ENCODE measurements around the gene UBL3.

Gene UBL3

DNA sequence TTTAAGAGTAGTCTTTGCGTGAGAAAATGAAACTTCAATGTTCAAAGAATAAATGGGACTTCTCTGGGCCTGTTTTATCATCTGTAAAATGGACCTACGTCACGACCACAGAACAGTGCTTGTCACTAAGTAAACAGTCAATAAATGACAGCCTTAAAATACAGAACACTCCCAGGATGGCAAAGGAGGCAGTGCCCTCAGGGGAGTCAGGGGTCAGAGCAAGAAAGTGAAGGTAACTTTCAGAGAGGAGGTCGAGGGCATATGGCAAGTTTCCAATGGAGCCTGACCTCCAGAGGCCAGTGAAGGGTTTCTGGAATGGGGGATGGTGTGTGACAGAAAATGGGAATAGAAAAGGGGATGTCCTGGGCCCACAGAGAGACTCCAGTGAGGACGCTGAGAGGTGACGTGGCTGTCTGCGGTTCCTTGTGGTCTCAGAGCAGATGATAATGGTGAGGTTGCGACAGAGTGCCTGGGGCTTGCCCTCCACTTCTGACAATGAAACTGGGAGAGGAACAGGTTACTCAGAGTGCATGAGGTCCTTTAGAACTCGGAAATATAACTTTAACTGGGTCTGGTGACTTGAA, 91.8 kb downstream of the UBL3 start:
- DNase-seq (ENCODE audit: low spot score), result peak; percentile 72

DNA sequence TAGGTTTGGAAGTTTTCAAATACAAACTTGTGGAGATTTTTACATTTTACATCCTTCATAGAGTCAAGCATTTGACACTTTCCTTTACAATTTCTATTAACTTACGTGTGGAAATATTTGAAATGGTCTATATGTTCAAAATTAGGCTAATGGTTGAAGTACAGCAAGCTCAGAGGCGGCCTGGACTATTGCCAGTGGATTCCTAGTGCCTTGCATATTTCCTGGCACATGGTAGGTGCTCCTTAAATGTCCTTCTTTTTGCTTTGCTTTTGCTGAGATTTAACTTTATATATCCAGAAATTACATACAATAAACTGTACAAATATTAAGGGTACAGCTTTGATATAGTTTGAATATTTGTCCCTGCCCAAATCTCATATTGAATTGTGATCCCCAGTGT, 93.9 kb downstream of the UBL3 start:
- no peak for DNase-seq (ENCODE audit: low spot score)

DNA sequence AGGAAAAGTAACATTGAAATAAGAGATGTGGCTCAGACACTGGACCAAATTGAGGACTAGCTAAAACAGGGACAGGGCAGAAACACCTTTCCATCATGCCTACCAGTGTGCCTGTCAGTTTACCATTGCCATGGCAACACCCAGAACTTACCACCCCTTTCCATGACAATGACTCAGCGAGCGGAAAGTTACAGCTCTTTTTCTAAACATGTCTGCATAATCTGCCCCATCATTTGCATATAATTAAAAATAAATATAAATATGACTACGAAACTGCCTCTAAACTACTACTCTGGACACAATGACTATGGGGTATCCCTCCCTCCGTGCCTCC, 96.0 kb downstream of the UBL3 start:
- DNase-seq (ENCODE audit: low spot score), result peak; percentile 51

DNA sequence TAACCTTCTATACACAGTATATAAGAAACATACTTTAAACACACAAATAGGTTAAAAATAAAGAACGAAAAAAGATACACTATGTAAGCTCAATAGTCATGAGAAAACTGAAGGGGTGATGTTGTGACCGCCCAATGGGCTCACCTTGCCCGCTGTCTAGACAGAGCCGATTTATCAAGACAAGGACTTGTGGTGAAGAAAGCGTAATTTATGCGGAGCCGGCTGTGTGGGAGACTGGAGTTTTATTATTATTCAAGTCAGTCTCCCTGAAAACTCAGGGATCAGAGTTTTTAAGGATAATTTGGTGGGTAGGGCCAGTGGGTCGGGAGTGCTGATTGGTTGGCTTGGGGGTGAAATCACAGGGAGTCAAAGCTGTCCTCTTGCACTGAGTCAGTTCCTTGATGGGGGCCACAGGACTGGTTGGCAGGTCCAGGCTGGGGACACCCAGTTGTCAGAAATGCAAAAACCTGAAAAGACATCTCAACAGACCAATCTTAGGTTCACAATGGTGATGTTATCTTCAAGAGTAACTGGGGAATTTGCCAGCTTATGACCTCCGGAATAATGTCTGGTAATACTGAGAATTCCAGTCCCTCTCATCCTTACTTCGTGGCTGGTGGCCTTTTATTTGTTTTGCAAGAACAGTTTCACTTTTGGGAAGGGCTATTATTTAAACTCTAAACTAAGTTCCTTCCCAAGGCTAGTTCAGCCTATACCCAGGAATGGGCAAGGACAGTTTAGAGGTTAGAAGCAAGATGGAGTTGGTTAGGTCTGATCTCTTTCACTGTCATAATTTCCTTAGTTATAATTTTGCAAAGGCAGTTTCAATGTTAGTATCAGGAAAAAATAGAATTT, 96.6 kb downstream of the UBL3 start:
- DNase-seq (ENCODE audit: low spot score), result no peak

DNA sequence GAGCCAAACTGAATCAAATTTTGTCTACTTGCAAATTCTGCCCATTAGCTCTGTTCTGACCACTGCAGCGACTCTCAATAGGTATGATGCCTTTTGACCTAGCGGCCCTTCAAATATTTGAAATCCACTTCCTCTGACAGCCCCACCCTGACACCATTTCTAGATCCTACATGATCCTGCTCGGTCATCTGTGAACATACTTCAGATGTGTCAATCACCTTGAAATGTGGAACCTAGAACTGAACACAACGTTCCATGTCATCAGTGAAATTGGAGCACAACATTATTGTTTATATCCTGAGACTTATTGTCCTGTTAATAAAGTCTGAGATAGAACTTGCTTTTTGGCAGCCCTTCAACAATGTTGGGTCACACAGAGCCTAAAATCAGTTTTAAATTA, 98.2 kb downstream of the UBL3 start:
- no peak for DNase-seq (ENCODE audit: low spot score)

DNA sequence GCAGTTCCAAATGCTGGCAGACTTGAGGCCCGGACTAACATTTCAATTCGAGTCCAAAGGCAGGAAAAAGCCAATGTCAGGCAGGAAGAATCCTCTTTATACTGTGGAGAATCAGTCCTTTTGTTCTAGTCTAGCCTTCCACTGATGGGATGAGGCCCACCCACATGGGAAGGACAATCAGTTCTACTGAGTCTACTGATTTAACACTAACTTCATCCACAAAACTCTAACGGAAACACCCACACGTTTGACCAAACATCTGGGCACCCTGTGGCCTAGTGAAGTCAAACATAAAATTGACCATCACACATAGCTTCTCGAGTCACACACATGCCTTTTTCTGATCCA, 100.3 kb downstream of the UBL3 start:
- no peak for DNase-seq (ENCODE audit: low spot score)

DNA sequence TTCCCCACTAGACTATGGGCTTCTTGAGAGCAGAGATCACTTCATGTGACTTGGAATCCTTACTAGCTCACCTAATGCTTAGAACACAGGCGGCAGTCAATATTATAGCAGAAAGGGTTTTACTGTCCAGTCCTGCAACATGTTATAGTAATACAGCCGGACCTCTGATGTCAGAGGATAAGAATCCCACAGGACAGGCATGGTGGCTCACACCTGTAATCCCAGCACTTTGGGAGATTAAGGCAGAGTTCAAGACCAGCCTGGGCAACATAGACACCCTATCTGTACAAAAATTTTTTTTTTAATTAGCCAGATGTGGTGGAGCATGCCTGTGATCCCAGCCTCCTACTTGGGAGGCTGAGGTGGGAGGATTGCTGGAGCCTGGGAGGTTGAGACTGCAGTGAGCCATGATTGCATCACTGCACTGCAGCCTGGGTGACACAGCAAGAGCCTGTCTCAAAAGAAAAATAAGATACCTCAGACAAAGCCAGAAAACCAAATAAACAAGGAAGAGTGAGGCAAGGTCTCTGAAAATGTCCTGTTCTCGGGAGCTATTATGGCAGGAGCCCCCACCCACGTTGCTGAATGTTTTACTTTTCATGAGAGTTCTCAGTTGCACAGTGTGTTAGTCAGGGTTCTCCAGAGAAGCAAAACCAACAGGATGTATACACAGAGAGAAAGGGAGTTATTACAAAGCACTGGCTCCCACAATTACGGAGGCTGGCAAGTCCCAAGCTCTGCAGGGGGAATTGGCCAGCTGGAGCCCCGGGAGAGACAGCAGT, 100.8 kb downstream of the UBL3 start:
- no peak for DNase-seq (ENCODE audit: low spot score)

DNA sequence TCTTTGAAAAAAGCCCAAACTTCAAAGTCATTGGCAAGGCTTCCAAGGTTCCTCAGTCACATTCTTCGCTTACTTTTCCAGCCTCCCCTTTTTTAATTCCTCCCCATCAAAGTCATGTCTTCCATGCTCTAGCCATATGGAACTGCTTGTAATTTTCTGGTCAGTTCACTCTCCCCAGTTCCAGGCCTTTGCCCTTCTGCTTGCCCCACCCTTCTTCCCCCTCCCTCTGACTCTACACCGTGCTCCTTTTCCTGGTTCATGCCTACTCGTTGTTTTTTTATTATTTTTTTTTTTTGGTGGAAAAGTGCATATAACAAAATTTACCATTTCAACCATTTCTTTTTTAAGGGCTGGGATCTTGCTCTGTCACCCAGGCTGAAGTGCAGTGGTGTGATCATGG, 102.3 kb downstream of the UBL3 start:
- no peak for DNase-seq (ENCODE audit: low spot score)

DNA sequence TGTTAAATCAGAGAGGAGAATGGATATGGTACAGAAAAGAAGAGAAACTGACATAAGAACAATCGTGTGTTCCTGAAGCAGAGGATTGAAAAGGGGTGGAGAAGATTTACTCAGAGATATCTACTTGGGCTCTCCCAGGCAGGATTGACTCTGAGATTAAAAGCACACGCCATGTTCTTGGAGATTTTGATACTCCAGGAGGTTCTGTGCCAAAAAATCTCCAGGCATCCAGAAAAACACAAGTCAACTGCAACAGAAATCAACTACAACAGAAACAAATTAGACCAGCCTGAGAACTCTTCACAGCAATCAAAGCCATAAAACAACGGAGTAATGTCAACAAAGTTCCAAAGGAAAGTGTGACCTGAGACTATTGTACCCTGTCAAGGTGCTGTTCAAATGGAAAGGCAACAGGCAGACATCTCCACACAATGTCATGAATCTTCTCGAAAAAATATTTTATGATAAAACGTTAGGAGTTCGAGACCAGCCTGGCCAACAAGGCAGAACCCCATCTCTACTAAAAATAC, 104.2 kb downstream of the UBL3 start:
- DNase-seq (ENCODE audit: low spot score), result no peak

DNA sequence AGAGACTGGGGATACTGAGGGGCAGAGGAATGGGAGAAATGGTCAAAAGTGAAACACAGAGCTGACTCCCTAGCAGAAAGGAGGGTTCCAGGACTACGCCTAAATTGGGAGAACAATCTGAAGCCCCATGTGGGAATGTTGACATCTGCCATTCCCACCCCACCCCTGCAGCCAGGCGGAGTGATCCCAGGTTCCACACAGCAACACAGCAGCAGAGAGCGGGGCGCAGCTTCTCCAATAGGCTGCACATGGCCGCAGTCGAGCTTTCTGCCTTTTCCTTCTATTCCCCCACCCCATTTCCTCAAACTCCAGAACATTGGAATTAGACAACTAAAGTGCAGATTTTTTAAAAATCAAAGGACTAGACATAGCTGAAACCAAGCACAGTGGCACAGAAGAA, 104.7 kb downstream of the UBL3 start:
- DNase-seq (ENCODE audit: low spot score), result no peak

DNA sequence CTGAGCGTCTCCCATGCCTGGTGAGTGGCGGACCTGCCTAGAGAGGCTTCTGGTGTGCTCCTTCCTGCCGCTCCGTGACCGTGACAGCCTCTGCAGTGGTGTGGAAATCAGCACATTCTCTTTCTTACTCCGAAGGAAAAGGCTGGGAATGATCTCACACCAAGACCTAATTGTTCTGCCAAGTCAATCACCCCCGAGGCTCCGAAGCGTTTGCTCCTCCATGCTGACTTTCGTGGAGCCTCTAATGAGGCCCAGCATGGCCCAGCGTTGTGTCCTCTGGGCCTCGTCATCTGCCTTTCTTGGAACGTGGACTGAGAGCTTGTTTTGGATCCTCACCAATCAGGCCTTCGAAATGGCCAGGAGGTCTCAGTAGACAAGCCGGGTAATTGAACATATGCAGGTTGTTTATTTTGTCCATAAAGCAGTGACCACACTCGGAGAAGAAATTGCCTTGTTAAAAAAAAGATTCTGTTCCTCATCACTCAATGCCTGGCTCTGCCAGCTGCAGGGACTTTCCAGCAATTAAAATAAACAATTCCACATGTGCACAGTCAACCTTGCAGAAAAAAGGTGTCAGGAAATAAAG, 107.1 kb downstream of the UBL3 start:
- DNase-seq (ENCODE audit: low spot score), result no peak

DNA sequence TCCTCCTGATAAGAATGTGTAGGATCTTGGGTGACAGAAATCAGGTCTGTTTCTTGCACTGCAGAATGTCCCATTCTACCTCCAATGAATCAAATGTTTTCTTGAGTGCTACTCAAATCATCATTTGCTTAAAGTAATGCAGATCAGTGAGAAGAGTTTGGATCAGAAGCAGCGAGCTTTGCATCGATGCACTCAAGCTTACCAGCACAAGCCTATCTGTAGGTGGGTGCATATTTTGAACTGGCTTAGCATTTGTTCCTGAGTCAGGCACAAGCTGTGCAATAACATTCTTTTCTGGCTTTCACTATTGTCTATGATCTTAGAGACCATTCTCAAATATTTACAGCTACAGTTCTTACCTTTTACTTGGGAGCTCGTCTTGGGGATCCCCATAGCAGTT, 109.5 kb downstream of the UBL3 start:
- peak; percentile 52 for DNase-seq (ENCODE audit: low spot score)

DNA sequence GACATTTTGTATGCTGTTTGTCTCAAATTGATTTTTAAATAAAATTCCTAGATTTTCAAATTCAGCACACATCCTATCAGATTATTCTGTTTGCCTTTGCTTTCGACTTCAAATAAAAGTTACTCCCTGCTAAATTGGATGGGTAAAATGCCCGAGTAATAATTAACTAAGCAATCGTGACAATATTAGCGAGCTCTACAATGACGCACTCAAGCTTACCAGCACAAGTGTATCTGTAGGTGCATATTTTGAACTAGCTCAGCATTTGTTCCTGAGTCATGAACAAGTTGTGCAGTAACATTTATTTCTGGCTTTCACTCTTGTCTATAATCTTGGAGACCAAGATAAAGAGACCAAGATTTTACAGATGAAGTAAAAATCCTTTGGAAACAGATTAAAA, 113.4 kb downstream of the UBL3 start:
- DNase-seq (ENCODE audit: low spot score), result no peak

DNA sequence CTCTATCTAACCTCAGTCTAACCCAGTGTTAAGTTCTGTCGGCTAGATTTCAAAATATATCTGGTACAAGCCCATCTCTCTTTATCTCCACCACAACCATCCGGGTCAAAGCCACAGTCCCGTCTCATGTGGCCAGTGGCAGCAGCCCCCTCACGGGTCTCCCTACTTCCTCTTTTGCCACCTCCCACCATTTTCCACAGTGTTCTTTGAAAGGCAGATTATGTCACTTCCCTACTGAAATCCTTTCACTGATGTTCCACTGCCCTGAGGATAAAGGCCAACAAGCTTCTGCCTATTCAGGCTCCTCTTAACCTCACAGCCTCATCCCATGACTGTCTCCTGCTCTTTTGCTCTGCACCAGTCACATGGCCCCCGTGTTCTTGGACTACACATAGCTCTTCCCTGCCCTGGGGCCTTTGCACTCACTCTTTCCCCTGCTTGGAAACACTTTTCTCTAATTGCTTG, 117.2 kb downstream of the UBL3 start:
- DNase-seq (ENCODE audit: low spot score), result no peak

DNA sequence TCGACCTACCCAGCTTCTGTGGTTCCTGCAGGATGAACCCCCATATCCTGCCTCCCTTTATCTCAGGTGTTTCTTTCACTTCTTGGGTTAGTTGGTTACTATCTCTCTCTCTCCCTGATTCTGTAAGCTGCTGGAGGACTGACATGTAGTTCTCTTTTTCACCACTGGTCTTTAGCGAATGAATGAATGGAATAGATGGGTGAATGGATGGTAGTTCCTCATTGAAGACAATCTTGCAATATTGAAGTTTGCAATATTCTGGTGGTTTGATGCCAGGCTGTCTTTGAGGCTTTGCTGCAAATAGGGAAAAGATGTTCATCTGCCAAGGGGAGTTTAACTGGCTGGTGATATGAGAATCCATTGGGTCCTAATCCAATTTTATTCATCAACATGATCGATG, 120.2 kb downstream of the UBL3 start:
- DNase-seq (ENCODE audit: low spot score), result no peak

DNA sequence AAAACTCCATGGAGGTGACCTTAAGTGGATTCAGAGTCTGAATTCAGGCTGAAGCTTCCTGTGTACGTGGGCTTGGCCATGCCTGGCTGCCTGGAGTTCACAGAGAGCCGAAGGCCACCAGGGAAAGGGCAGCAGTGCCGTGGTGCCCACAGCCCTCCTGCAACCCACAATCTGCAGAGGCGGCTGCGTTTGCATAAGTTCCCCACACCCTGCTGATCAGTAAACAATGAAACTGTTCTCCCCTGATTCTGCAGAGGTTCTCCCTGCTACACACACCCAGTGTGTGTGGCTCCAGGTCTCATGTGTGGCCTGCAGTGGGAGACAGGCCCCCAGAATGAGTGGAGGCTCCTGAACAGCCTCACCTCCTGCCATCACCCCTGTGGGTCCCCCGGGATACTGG, 128.0 kb downstream of the UBL3 start:
- DNase-seq (ENCODE audit: low spot score), result no peak

DNA sequence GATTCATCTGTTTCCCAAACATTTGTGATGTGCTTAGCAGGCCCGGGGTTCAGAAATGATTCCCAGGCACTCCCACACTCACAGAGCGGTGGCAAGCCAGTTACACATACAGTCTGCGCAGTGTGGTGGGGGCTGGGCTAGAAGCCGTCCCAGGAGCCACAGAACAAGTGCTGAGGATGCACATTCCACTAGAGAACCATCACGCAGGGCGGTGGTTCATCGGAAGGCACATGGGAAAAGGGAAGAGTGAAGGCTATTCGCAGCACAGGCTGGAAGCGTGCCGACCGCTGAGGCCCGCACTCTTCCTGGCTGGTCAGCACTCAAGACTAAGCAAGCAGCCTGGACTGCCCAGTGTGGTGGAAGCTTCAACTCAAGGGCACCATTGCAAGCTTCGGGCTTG, 128.7 kb downstream of the UBL3 start:
- DNase-seq (ENCODE audit: low spot score), result peak; percentile 50

DNA sequence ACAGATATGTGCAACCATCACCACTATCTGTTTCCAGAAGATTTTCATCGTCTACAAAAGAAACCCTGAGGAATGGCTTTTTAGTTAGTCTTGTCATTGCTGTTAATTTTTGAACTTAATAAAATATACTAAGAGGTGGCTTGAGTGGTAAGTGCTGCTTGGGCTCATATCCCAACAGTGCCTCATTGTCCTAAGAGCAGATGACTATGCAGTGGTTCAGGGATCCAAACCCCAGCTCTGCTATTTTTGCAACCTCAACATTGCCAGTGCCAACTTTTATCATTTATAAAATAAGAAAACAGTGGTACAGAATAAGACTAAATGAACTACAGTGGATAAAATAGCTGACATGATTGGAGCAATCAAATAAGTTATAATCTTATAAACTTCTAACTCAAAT, 131.7 kb downstream of the UBL3 start:
- DNase-seq (ENCODE audit: low spot score), result no peak

DNA sequence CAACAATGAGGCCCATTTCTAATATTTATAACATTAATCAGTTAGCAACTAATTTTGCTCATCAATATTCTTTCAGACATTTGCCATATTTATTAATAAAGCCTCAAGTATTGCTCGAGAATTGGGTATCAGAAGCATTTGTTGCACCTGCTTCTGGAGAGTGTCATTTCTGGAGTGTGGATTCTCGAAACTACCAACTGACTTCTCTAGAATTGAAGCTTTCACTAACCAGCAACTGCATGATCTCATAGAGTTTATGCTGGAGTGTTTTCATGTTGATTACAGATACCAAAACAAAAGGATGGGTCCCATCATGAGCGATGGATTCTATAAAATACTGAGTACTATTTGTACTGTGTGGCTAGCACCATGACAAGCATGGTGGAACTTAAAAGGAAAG, 133.9 kb downstream of the UBL3 start:
- DNase-seq (ENCODE audit: low spot score), result no peak

Measured in Ammon's horn (tissue), 1 donor.